ENCODE measurements around the gene ADAMTSL3.

DNA sequence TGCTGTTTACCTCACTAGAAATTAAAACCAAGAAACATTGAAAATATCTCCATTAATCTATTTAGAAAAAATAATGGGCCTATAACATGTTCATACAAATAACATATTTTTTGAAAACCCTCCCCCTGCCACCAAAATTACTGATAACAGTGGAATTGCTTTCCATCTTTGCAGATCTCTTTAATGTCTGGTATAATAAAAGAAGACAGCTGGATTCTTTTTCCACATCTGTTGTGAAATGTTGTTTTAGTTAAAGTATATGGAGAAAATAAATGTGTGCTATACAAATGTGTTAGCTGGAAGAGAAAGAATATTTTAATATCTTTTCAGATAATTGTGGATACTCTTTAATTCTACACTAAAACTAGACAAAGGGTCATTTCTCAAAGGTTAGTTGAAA lies 330.7 kb downstream of the ADAMTSL3 start:
- TF ChIP-seq POLR2A (IDR thresholded peaks at IDR 0.05; ENCODE audit: low read length) (no peak), GATA1 (IDR thresholded peaks at IDR 0.05; ENCODE audit: low read depth, low read length) (no peak)

Data from erythroblast (primary cell).